NCI-H510A (cell line): Measurements from ENCODE around the gene IKBKE.
A peak's percentile ranks its signal among the peaks of the same experiment; 100 is the strongest.

ENCODE experiments used
- DNase-seq: peaks from one replicate; lab custom pipeline; 2025; lab: John Stamatoyannopoulos, UW

IKBKE gene

DNA sequence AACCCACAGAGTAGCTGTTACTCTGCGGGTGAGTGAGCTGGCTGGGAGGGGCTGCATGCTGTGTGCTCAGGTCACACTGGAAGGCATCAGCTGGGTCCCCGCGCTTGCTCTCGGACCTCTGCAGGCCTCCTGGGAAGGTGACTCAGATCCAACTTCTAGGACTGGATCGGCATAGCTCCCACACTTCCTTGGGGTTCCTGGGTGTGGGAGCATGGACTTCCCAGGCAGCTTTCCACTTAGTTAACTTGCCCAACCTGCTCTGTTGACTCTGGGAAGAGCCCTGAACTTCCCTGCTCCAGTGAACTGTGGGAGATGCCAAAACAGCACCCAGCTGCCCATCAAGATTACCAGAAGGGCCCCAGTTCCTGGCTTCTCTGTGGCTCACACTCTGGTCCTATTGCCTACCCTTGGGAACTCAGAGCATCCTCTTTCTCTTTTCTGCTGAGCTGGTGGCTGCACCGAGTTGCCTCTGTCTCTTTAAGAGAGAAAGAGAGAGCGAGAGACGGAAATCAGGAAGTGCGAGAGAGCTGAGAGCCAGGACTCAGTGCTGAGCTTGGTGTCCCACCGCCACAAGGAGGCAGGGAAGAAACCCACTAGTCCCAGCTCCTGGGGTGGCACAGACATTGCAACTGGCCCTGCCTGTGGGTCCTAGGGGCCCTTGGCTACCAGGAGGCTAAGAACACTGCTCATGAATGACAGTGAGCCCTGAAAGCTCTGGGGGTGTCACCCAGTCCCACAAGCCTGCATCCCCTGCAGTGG is at the start of gene IKBKE:
Gene IKBKE, plus strand, starts transcription at position 544 of the 759 bp plus-strand sequence. CDS start 2,752 bp downstream, outside the sequence.
- peak; percentile 28 for DNase-seq

- DNase-seq = no peak
Observed at GRCh38 chr1:206421616-206422340, 48.5 kb upstream of the IKBKE start.

- DNase-seq = no peak
Observed at GRCh38 chr1:206422525-206422924, 47.8 kb upstream of the IKBKE start.

- DNase-seq = no peak
Observed at GRCh38 chr1:206427291-206427690, 43.0 kb upstream of the IKBKE start.

DNA sequence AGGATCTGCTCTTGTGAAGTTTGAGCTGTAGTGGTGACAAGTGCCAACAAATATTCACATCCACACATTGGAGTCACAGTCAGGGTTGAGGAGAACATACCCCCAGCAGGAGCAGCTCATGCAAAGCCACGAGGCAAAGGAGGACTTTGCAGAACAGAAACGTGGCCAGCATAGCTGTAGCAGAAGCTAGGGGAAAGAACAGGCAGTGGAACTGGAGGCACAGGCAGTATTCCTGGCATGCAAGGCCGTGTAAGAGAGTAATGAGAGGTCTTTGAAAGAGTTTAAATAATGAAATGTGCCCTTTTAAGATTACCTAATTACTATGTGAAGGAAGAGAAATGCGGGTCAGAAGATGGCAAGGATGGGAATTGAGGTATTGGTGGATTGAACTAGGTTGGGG is 40.9 kb upstream of the IKBKE start:
- no peak for DNase-seq

- DNase-seq = no peak
Observed at GRCh38 chr1:206430031-206430983, 40.0 kb upstream of the IKBKE start.

DNA sequence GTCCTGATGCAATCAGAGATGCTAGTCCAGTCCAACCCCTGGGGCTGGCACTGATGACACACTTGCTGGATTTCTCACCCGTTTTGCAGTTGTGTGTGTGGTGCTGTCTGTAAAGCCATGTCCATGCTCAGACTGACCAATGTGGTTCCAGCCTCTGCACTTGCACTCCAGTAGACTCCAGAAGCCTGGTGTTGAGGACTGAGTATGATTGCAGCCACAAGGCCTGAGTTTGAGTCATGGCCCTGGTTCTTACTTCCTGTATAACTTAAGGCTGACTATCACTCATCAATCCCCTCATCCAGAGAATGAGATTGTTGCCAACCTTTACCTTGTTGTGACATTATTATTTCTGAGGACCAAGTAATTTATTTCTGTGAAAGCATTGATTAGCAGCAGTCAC is 34.8 kb upstream of the IKBKE start:
- no peak for DNase-seq

DNA sequence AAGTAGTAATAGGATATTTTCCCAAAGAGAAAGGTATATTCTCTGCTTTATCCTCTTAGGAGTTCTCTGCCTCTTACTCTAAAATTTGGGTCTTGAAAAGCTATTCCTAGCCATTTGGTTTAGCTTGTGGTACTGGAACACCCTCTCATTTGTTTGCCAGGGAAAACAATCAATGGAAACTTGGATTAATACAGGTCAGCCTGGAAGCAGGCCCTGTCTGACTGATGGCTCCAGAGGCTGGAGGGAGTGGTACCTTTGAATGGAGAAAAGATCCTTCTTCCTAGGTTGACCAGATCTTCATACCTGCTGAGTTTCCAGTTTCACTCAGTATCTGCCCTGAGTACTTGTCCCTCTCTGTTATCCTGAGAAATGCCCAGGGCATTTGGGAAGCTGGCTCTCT is 31.7 kb upstream of the IKBKE start:
- DNase-seq = no peak

DNA sequence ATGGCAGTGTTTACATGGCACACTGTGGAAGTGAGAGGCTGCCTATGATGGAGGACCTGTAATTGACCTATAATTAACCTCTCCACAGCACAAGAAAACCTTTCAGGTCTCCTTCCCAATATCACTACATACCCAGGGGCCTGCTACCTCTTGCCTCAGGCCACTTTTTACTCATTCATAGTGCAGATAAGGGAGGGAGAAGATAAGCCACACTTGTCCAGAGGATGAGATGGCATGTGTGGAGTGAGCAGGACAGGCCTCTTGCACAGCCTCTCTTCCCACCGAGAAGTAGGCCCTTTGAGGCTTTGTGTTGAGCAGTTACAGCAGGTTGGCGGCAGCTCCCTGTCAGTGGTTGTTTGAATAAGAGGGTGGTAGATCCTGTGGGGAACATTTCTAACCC is 31.1 kb upstream of the IKBKE start:
- no peak for DNase-seq

DNA sequence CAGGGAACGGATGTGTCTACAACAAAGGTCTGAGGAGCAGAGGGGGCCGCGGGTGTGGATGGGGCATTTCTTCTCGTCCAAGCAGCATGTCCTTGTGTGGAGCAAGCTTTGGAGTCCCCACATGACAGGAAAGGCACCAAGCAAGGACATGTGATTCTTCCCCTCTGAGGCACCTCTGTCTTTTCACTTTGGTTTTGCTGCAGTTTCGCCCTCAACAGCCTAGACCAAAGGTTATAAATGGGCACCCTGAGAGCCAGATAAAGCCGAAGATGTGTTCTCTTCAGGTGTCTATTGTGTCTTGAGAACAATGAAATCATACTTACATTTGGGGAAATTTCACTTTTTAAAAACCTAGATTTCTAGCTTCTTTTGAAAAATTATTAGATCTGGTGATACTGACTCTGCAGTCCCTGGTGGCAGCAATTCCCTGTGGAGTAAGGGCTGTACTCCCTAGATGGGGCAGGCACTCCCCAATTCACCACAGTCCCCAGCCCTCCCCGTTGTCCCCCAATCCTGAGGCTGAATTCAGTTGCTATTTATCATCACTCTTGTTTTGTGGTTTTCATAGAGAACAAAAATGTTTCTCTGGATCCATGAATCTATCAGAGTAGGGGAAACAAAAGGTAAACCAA is 28.8 kb upstream of the IKBKE start:
- no peak for DNase-seq

DNA sequence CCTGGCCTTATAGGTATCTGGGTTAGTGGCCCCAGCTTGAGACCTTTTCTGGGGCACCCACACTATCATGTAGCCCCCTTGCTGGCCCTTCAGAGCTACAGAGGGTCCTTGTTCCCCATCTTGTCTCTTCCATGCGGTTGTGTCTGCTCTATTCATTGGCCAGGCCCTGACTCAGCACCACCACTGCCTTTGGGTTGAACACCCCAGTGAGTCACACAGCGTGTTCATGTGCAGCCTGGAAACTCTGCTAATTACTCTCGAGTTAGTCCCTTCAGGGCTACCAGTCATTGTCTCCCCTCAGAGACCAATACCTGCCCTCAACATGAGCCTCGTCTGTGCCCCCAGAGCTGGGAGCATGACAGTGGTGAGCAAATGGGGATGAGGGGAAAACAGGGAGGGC is 28.2 kb upstream of the IKBKE start:
- DNase-seq = no peak

DNA sequence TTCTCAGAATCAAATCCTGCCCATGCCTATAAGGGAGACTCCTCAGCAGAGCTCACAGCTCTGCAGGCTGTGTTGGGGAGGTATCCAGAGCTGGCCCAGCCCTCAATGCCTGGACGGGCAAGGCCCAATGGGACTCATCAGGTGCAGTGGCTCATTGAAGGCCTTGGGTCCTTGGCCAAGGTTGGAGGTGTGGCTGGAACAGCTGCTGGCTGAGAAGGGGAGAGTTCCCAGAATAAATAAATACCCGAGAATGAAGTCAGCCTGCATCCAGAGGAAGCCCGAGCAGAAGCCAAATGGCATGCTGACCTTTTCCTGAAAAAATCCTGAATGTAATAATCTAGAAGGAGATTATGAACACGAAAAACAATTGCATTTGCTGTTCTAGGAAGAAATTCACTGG is 25.2 kb upstream of the IKBKE start:
- no peak for DNase-seq

DNA sequence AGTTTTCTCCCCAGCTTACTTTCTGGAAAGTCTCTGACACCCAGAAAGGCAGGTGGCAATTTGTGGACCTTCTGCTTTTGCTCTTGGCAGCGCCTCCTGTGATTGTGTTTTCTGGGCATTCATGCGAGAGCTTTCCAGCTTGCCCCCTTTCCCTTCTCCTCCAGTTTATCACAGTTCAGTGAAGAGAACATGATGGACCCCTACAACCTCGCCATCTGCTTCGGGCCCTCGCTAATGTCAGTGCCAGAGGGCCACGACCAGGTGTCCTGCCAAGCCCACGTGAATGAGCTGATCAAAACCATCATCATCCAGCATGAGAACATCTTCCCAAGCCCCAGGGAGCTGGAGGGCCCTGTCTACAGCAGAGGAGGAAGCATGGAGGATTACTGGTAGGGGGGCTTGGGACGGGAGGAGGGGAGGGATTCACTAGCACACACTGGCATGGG is 24.3 kb upstream of the IKBKE start:
- DNase-seq = no peak

GRCh38 chr1:206446688-206447421 is 23.4 kb upstream of the IKBKE start:
- DNase-seq = no peak

DNA sequence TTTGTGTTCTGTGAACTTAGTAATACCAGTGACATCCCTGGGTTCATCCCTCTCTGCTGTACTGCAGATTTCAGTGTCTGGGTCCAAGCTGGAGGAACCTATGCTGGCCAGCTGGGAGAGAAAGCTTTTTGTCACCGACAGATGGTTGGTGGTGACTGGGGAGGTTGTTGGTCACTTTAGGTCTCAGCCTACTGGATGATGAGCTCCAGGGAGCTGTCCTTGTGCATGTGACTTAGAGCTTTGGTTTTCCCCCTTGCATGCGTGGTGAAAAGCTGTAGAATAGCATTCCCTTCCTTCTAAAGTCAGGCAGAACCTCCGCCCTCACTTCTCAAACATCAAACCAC is 22.9 kb upstream of the IKBKE start:
- DNase-seq = no peak

GRCh38 chr1:206447792-206448191 is 22.5 kb upstream of the IKBKE start:
- no peak for DNase-seq

GRCh38 chr1:206448471-206448870 is 21.8 kb upstream of the IKBKE start:
- DNase-seq = no peak

GRCh38 chr1:206449565-206449964 is 20.7 kb upstream of the IKBKE start:
- DNase-seq = no peak

GRCh38 chr1:206450281-206450680 is 20.0 kb upstream of the IKBKE start:
- no peak for DNase-seq

GRCh38 chr1:206451134-206451686 is 19.1 kb upstream of the IKBKE start:
- DNase-seq = no peak

GRCh38 chr1:206453111-206453510 is 17.2 kb upstream of the IKBKE start:
- DNase-seq = no peak
